GM10248 (cell line): ENCODE results near the gene AMFR.

Experiments used
- CTCF ChIA-PET: fragments of 300-600 bp; sonication (Branson Sonifier 250); formaldehyde crosslinking; extraction: SDS; loops from one replicate; lab custom pipeline; 2021; ENCODE audit warnings: antibody characterized with exemption; lab: Yijun Ruan, JAX
- POLR2A ChIA-PET: fragments of 350-650 bp; sonication (Branson Sonifier 250); formaldehyde crosslinking; extraction: SDS; loops from one replicate; lab custom pipeline; 2020; ENCODE audit warnings: antibody characterized with exemption; lab: Yijun Ruan, JAX
- DNase-seq: peaks from one replicate; pipeline ENCODE4 v3.0.0; 2012; ENCODE audit errors: extremely low spot score
- TF ChIP-seq, protein P1 (sequence below): IDR thresholded peaks from 2 replicates; pipeline ENCODE4 v1.5.1; 2012; ENCODE audit warnings: mild to moderate bottlenecking, low read depth; ENCODE audit errors: extremely low read depth, missing control alignments, control extremely low read depth

The AMFR gene

DNA sequence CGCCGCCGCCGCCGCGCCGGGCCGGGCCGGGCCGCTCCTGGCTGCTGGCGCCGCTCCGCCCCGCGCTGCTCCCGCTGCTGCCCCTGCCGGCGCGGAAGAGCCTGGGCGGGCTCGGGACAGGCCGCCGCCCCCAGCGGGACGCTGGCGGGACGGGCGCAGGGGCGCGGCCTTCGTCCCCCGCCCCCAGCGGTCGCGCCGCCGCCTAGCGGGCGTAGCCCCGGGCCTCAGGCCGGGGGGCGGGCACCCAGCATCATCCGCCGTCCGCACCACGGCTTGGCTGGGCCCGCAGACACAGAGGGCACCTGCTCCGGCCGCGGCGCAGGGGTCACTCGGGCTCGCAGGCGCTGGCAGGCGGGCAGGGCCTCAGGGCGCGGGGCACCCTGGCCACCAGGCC, at the start of gene AMFR:
Gene AMFR, minus strand, starts transcription at position 107 of the 394 bp plus-strand sequence. CDS start 218 bp downstream, outside the sequence.
- POLR2A ChIA-PET, result no interaction called here
- peak; percentile 93 for DNase-seq
- CTCF ChIA-PET, result no interaction called here
- TF ChIP-seq, protein P1, sequence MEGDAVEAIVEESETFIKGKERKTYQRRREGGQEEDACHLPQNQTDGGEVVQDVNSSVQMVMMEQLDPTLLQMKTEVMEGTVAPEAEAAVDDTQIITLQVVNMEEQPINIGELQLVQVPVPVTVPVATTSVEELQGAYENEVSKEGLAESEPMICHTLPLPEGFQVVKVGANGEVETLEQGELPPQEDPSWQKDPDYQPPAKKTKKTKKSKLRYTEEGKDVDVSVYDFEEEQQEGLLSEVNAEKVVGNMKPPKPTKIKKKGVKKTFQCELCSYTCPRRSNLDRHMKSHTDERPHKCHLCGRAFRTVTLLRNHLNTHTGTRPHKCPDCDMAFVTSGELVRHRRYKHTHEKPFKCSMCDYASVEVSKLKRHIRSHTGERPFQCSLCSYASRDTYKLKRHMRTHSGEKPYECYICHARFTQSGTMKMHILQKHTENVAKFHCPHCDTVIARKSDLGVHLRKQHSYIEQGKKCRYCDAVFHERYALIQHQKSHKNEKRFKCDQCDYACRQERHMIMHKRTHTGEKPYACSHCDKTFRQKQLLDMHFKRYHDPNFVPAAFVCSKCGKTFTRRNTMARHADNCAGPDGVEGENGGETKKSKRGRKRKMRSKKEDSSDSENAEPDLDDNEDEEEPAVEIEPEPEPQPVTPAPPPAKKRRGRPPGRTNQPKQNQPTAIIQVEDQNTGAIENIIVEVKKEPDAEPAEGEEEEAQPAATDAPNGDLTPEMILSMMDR, result peak; percentile 53

- ChIA-PET CTCF (no interaction called here), POLR2A (no interaction called here)
- no peak for DNase-seq
- TF ChIP-seq, protein P1, result no peak
Measured at GRCh38 chr16:56470666-56471065, 45.3 kb upstream of the AMFR start.

- TF ChIP-seq, protein P1, result no peak
- ChIA-PET POLR2A (no interaction called here), CTCF (no interaction called here)
- DNase-seq, result no peak
Measured at GRCh38 chr16:56470232-56470631, 44.9 kb upstream of the AMFR start.

GRCh38 chr16:56469748-56470147, 44.4 kb upstream of the AMFR start:
- CTCF ChIA-PET, result no interaction called here
- no peak for DNase-seq
- POLR2A ChIA-PET, result no interaction called here
- TF ChIP-seq, protein P1, result no peak

- TF ChIP-seq, protein P1, result no peak
- CTCF ChIA-PET, result interaction anchor here (1.2 kb wide), 1 partner anchor 13 kb away, joined by 3 read pairs; no protein-coding TSS in a partner anchor
- POLR2A ChIA-PET, result no interaction called here
- DNase-seq, result no peak
Measured at GRCh38 chr16:56468800-56469199, 43.5 kb upstream of the AMFR start.

DNA sequence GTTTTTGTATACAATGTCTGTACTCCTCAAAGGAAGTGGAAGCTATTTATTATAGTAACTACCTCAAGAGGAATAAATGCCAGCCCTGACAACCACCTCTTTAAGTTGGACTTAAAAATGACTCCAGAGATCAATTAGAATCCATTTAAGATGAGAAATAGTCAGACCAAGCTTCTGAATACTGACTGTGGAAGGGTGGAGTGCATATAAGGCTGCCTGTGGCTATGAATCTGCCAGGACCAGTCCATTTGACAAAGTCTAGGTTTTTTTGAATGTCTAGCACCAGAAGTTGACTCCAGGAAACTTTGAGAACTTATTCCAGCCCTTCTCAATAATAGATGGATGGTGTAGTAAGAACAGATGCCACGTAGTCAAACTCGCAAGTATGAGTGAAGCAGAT, 41.0 kb upstream of the AMFR start:
- POLR2A ChIA-PET, result interaction anchor here (0.9 kb wide), 1 partner anchor 15 kb away, joined by 3 read pairs; the partner anchor contains the start of genes NUDT21 and OGFOD1
- CTCF ChIA-PET, result no interaction called here
- TF ChIP-seq, protein P1, result no peak
- no peak for DNase-seq
